NCI-H2171 (cell line): ENCODE results near the gene RBM26.
"Not testable (repeated sequence)": the region's sequence is repeated elsewhere in the genome, so short reads cannot be mapped to it uniquely, and the experiment has no call there.

ENCODE experiments used
- DNase-seq: peaks from one replicate; lab custom pipeline; 2025; lab: John Stamatoyannopoulos, UW

The RBM26 gene

GRCh38 chr13:79384022-79384610, 21.9 kb downstream of the RBM26 start:
- DNase-seq, result peak; percentile 22

GRCh38 chr13:79382545-79383275, 23.3 kb downstream of the RBM26 start:
- no peak for DNase-seq

- DNase-seq, result no peak
Measured at GRCh38 chr13:79380997-79381396, 25.1 kb downstream of the RBM26 start.

- no peak for DNase-seq
Measured at GRCh38 chr13:79379274-79379673, 26.8 kb downstream of the RBM26 start.

DNA sequence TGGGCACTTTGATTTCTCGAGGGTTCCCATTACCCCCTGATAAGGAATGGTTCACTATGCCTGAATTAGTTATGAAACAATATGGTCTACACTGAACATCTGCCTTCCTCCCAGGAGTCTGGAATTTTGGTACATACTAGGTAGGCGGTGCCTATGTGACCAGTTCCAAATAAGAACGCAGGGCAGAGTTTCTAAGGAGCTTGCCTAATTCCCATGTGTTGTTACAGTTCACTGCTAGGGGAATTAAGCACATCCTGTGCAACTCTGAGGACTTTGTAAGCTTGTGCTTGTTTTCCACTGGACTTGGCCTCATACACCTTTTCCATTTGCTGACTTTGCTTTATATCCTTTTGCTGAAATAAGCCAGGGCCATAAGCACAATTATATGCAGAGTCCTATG, 29.2 kb downstream of the RBM26 start:
- DNase-seq, result no peak

DNA sequence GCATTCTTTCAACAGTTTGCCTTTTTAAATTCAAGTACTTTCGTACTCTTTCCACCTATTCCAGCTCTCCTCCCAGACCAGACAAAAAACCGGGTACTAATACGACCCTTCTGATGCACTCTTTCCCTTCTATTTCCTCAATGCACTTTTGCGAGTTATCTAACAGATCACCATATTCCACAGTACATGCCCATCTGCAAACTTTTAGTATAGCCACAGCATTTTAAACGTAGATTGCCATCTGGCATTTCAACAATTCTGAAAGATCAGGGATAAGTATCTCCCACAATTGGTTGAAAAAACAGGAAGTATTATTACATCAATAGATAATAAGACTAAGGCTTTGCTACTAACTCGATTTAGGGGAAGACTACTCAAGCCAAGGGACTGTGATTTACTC, 31.5 kb downstream of the RBM26 start:
- DNase-seq, result no peak

DNA sequence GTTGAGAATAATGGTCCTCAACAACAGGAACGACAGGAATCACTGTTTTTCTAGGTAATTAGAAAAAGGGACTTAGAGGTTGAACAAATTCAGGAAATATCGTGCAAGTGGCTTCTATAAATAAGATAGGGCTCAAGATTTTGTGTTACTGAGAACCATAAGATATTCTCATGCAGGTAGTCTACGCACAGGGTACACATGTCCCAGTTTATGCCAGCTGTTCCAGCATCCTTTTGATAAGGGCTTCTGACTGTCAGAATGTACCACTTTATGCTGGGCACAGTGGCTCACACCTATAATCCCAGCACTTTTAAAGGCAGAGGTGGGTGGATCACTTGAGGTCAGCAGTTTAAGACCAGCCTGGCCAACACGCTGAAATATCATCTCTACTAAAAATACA, 32.1 kb downstream of the RBM26 start:
- no peak for DNase-seq

- no peak for DNase-seq
Measured at GRCh38 chr13:79369226-79369625, 36.8 kb downstream of the RBM26 start.

- DNase-seq, result no peak
Measured at GRCh38 chr13:79365981-79366380, 40.1 kb downstream of the RBM26 start.

DNA sequence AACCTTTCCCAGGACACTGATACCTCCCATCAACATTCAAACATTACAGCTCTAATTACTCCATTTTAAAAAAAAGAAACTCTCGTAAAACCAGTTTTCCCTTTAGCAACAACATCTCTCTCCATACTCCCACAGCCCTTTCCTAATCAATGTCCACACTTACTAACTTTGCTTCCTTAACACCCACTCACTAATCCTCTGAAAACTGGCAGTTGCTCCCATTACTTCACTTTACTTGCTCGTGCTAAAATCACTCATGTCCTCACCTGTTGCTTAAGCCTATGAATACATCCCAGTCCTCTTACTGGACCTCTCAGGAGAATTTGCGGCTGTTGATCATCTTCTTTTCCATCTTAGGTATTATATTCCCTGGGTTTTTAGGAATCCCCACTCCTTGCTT, 44.8 kb downstream of the RBM26 start:
- DNase-seq, result no peak

- no peak for DNase-seq
Measured at GRCh38 chr13:79360095-79360494, 46.0 kb downstream of the RBM26 start.

- no peak for DNase-seq
Measured at GRCh38 chr13:79359064-79359463, 47.0 kb downstream of the RBM26 start.

DNA sequence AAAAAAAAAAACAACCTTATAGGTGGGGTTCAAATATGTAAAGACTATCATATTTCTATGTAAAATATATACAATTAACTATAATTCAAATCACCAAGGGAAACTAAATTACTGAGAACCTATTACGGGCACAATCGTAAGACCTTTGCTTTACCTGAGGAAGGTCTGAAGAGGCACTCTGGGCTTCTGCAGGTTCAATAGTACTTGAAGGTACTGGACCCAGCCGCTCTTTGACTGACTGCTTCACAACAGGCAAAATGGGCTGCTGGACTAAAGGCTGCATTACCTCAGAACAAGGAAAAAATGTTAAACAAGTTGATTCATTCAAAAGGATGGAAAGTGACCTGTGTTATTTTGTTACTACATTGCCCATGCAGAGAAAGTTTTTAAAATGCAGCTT, 51.8 kb downstream of the RBM26 start:
- DNase-seq, result no peak

- no peak for DNase-seq
Measured at GRCh38 chr13:79353693-79354092, 52.4 kb downstream of the RBM26 start.

- DNase-seq, result no peak
Measured at GRCh38 chr13:79352107-79352506, 53.9 kb downstream of the RBM26 start.

- DNase-seq, result not testable (repeated sequence)
Measured at GRCh38 chr13:79349608-79350007, 56.4 kb downstream of the RBM26 start.

DNA sequence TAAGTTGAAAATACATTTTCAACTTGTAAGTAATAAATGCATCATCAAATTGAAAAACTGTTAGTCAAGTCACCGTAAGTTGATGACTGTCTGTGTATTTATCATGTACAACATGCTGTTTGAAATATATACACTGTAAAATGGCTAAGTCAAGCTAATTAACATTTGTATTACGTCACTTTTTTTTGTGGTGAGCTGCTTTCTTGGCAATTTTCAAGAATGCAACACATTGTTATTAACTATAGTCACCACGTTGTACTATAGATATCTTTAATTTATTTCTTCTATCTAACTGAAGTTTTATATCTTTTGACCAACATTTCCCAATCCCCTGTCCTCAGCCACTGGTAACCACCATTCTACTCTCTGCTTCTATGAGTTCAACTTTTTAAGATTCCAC, 57.0 kb downstream of the RBM26 start:
- no peak for DNase-seq

- no peak for DNase-seq
Measured at GRCh38 chr13:79346300-79346914, 59.6 kb downstream of the RBM26 start.

DNA sequence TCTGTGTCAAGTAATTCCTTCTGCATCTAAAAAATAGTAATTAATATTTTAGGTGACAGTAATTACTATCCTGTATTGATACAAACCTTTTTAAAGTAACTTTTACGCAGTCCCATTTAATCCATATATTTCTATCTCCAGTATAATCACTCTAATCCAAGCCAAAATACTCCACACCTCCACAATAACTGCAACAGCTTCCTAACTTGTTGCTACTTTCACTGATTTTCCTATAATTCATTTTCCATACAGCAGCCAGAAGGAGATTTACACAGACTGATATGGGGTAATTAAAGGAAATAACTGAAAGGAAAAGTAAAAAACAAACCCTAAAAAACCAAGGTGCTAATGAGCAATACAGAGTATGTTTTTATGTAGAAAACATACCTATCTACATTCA, 64.9 kb downstream of the RBM26 start:
- no peak for DNase-seq

DNA sequence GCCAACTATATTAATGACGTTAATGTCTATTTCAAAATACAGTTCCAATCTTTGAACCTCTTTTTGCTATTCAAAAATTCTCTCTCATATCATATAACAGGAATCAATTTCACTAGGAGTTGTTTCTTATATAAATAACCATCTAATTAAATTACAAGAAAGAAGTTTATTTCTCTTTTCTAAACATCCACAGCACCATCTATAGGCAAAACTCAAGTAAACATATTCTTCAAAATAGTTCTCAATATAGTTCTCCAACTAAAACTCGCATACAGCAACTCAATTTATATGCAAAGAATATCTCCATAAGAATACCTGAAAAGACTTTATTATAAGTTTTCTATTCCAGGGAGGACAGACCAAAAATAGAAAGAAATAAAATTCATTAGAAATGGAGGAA, 65.6 kb downstream of the RBM26 start:
- no peak for DNase-seq

DNA sequence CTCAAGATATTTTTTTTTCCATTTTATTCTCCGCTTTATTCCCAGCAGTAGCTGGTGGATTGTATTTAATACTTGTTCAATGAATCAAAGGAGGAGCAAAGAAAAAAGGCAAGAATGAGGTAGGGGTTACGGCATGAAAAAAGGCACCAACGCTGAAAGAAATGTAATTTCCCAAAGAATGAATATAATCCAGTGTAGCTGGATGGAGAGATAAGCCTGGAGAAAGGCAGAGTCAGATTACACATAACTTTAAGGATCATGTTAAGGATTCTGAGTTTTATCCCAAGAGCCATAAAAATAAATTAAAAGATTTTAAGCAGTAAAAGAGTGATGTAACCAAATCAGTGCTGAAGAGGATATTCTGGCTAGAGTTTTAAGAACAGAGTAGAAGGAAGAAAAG, 67.7 kb downstream of the RBM26 start:
- no peak for DNase-seq

DNA sequence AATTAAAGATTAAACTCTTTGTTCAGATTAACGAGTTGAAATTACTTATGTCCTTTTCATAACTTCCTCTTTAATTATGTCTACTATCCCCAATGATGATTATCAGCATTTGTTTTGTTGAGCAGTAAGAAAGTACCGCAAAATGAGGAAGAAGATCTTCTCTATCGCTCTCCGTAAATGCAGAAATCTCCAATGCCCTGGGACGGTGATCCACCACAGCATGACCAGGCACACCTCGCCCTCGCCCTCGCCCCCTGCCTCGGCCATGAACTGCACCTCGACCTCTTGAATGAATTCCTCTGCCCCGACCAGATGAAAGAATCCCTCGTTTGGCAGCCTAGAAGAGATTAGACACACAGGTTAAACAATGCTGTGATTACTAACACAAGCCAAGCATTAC, 69.1 kb downstream of the RBM26 start:
- no peak for DNase-seq

GRCh38 chr13:79328510-79328909, 77.5 kb downstream of the RBM26 start:
- DNase-seq, result no peak

DNA sequence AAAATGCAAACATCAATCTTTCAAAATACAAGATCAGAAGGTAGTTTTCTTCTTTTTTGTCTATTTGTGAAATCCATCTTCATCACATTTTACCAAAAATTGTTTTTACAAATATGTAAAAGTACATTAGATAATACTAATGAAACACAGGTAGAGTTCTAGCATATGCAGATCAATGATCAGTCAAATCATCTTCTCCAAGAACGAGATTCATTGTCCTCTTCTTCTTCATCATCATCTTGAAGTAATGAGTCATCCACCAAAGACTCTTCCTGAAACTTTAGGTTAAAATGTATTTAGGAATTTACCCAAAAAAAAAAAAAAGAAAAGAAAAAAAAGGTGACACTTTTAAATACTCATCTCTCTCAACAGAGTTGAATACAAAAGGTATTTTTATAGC, 85.6 kb downstream of the RBM26 start:
- DNase-seq, result no peak
